ENCODE results near the gene SSX2IP.

DNA sequence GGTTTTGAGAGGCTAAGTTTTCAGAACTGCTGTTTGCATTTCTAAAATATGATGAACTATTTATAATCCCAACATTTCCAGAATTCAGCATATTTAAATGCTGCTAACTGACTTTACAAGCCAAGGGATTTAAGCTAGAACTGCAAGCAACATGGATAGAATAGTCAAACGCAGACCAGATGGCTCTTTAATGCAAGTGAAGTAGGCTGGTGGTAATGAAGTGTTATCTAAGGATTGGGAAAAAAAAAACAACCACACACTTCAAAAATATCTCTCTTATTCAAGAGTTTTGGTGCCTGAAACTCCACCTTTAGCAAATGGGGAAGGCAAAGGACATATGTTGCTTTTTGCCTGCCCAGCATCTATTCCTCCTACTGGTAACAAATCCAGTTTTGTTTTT lies 20.9 kb upstream of the SSX2IP start:
- TF ChIP-seq POLR2AphosphoS5 (IDR thresholded peaks at IDR 0.05; ENCODE audit: low read depth, low read length) (no peak), TAF1 (IDR thresholded peaks at IDR 0.05; ENCODE audit: low read depth, low read length) (no peak), POU2F2 (IDR thresholded peaks at IDR 0.05; ENCODE audit: low read depth, low read length) (no peak), POLR2A (IDR thresholded peaks at IDR 0.05; ENCODE audit: low read depth, low read length) (no peak), SPI1 (IDR thresholded peaks at IDR 0.05; ENCODE audit: low read depth, low read length) (no peak)
